Type B pancreatic cell (in vitro differentiated cells): ENCODE results near the gene ACTL7A. TPM values are rescaled to one million over a fixed set of nuclear protein-coding genes. Genes with fewer than 3 reads are reported as not detected.

Source experiments
- DNase-seq: peaks from one replicate; pipeline ENCODE4 v3.0.0; 2021; ENCODE audit warnings: mixed read lengths; ENCODE audit not compliant: unreplicated experiment; ENCODE audit errors: extremely low spot score
- H3K27ac Mint-ChIP-seq: 2 replicates; pipeline ENCODE4 v1.8.0; 2021; ENCODE audit warnings: mild to moderate bottlenecking, mixed read lengths
- H3K27me3 Mint-ChIP-seq: 2 replicates; pipeline ENCODE4 v1.8.0; 2021; ENCODE audit warnings: mixed read lengths
- H3K36me3 Mint-ChIP-seq: 2 replicates; pipeline ENCODE4 v1.8.0; 2021; ENCODE audit warnings: mixed read lengths
- H3K4me1 Mint-ChIP-seq: one replicate; pipeline ENCODE4 v1.8.0; 2021; ENCODE audit warnings: mixed read lengths; ENCODE audit not compliant: unreplicated experiment
- H3K4me3 Mint-ChIP-seq: 2 replicates; pipeline ENCODE4 v1.8.0; 2021; ENCODE audit warnings: mild to moderate bottlenecking, mixed read lengths
- H3K9me3 Mint-ChIP-seq: 2 replicates; pipeline ENCODE4 v1.8.0; 2021; ENCODE audit warnings: mixed read lengths
- CTCF ChIP-seq: fragments of 200-600 bp; sonication (generic); conservative IDR thresholded peaks from 2 replicates; pipeline ENCODE4 v1.5.0; 2021; ENCODE audit warnings: antibody characterized with exemption, mild to moderate bottlenecking
- total RNA-seq: library from RNA; stranded (reverse); gene quantifications from 2 replicates; pipeline ENCODE4 v1.2.1, GENCODE V29; 2021; ENCODE audit warnings: low replicate concordance

Gene ACTL7A
- total RNA-seq, 1 donor from 2014 or later = not detected

DNA sequence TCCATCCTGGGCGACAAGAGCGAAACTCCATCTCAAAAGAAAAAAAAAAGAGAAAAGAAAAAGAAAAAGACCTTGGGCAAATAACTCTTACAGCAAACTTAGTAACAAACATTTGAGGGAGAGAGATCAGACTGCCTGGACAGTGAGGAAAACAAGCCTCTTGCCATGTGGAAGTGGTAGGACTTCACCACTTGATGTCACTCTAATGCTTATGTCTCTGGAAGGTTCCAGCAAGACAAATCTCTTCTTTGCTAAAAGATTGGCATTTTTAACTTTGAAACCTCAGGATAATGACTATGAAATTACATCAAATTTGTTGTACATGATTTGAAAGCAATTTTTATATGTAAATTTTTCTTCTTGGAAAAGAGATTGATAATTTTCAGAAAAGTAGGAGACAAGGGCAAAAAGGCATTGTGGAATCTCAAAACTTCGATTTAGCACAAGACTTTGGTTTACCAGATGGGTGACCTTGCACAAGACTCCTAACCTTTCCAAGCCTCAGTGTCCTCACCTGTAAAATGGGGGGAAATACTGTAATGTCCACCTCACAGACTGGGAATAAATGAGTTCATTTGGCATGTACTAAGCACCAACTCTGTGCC lies 11.7 kb upstream of the ACTL7A start:
- H3K4me3 Mint-ChIP-seq = no peak overlapping the region
- TF ChIP-seq CTCF = peak; percentile 31
- no peaks in the 10 kb centered on the region for H3K36me3 Mint-ChIP-seq
- H3K9me3 Mint-ChIP-seq = no peaks in the 10 kb centered on the region
- peaks cover 11% of the 10 kb centered on the region for H3K27me3 Mint-ChIP-seq
- DNase-seq = no peak
- peaks cover under 1% of the 10 kb centered on the region for H3K4me1 Mint-ChIP-seq
- H3K27ac Mint-ChIP-seq = no peak overlapping the region

DNA sequence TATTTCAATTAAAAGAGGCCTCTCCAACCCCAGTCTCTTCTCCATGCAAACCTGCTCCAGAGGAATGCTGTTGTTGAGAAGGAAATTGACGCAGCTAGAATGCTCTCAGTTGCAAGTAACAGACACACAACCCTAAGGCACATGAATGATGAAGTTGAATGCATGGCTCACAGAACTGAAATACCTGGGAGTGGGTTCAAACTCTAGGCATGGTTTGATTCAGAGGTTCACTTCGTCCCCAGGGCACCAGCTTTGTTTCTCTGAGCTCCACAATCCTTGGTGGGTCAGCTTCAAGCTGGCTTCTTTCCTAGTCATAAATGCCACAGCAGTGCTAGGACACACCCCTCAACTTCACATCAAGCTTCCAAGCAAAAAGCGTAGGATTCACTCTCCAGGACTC lies 10.9 kb upstream of the ACTL7A start:
- H3K36me3 Mint-ChIP-seq = no peaks in the 10 kb centered on the region
- no peak overlapping the region for H3K27ac Mint-ChIP-seq
- H3K4me3 Mint-ChIP-seq = no peak overlapping the region
- H3K9me3 Mint-ChIP-seq = no peaks in the 10 kb centered on the region
- no peak for TF ChIP-seq CTCF
- H3K4me1 Mint-ChIP-seq = no peaks in the 10 kb centered on the region
- no peak for DNase-seq
- peaks cover 11% of the 10 kb centered on the region for H3K27me3 Mint-ChIP-seq

DNA sequence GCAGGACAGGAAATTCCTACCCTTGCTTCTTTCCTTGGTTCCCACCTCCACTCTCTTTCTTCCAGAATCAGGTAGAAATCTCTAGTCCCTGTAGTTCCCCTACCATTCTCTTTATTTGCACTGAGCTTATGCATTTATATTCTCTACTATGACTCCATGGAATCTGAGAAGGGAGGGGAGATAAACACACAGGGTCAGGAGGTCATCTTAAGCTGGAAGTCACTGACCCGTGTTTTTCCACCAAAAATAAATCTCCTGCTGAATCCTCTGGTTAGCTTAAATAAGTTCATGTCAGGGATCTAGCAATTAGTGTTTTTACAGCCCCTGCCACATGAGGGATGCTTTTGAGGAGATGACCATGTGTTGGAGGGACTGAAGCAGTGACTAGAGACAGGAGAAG lies 10.0 kb upstream of the ACTL7A start:
- no peaks in the 10 kb centered on the region for H3K36me3 Mint-ChIP-seq
- H3K4me1 Mint-ChIP-seq = no peaks in the 10 kb centered on the region
- no peak overlapping the region for H3K4me3 Mint-ChIP-seq
- no peak for TF ChIP-seq CTCF
- no peaks in the 10 kb centered on the region for H3K9me3 Mint-ChIP-seq
- no peak for DNase-seq
- H3K27ac Mint-ChIP-seq = no peak overlapping the region
- H3K27me3 Mint-ChIP-seq = peaks cover 14% of the 10 kb centered on the region

DNA sequence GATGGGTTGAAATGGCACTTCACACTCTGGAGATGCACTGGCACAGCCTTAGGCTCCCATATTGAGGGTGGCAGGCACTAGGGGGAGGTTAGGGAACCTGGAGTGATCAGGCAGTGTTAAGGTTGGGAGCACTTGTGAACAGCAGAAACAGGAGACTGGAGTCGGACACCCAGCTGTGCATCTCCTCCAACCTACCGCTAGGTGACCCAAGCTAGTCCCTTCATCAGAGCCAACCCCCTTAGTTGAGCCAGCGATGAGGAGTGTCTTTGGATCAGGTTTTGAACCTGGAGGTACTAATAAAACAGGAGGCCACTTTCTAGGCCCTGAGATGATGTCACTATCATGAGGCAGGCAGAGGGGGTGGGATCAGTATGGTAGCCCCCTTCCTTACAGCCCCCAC lies 8.0 kb upstream of the ACTL7A start:
- H3K27me3 Mint-ChIP-seq = peaks cover 11% of the 10 kb centered on the region
- H3K4me1 Mint-ChIP-seq = no peaks in the 10 kb centered on the region
- TF ChIP-seq CTCF = no peak
- H3K9me3 Mint-ChIP-seq = peaks cover 4% of the 10 kb centered on the region
- no peak overlapping the region for H3K27ac Mint-ChIP-seq
- no peaks in the 10 kb centered on the region for H3K36me3 Mint-ChIP-seq
- H3K4me3 Mint-ChIP-seq = no peak overlapping the region
- no peak for DNase-seq

- Mint-ChIP-seq H3K27me3 (peaks cover 11% of the 10 kb centered on the region), H3K4me3 (no peak overlapping the region), H3K27ac (no peak overlapping the region), H3K4me1 (no peaks in the 10 kb centered on the region), H3K9me3 (peaks cover 4% of the 10 kb centered on the region), H3K36me3 (no peaks in the 10 kb centered on the region)
- no peak for TF ChIP-seq CTCF
- DNase-seq = no peak
Observed at GRCh38 chr9:108854641-108855528, 7.2 kb upstream of the ACTL7A start.
